Vagina (tissue), 2 donors: Measurements from ENCODE around the gene DRD4.

Experiments used
- POLR2AphosphoS5 ChIP-seq, 2 donors: sonication (generic); formaldehyde crosslinking; IDR thresholded peaks; one replicate each; pipeline ENCODE4 v1.9.0; 2017; ENCODE audit warnings: antibody characterized with exemption in 2 of 2, mild to moderate bottlenecking in 2 of 2, low read depth in 1 of 2; ENCODE audit not compliant: insufficient read depth in 1 of 2
- TF ChIP-seq, protein P1 (sequence below), 3 experiments: fragments of 450-650 bp in 2 of 3; fragments of 200-600 bp in 1 of 3; sonication (generic) in 1 of 3; IDR thresholded peaks; one replicate each; pipeline ENCODE4 v1.5.1; 2017 to 2019; ENCODE audit warnings: antibody characterized with exemption in 3 of 3, mild to moderate bottlenecking in 2 of 3, moderate library complexity in 2 of 3

- TF ChIP-seq, protein P1, sequence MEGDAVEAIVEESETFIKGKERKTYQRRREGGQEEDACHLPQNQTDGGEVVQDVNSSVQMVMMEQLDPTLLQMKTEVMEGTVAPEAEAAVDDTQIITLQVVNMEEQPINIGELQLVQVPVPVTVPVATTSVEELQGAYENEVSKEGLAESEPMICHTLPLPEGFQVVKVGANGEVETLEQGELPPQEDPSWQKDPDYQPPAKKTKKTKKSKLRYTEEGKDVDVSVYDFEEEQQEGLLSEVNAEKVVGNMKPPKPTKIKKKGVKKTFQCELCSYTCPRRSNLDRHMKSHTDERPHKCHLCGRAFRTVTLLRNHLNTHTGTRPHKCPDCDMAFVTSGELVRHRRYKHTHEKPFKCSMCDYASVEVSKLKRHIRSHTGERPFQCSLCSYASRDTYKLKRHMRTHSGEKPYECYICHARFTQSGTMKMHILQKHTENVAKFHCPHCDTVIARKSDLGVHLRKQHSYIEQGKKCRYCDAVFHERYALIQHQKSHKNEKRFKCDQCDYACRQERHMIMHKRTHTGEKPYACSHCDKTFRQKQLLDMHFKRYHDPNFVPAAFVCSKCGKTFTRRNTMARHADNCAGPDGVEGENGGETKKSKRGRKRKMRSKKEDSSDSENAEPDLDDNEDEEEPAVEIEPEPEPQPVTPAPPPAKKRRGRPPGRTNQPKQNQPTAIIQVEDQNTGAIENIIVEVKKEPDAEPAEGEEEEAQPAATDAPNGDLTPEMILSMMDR (IDR thresholded peaks at IDR 0.05): no peak
- no peak for TF ChIP-seq POLR2AphosphoS5 (IDR thresholded peaks at IDR 0.05; ENCODE audit: insufficient read depth in 1 of 2, low read depth in 1 of 2)
These were observed 2.4 kb downstream of the DRD4 start for GRCh38 chr11:639332-639955.
